H1 (cell line): Measurements from ENCODE around the gene BABAM2. TPM values are rescaled to one million over a fixed set of nuclear protein-coding genes. Genes with fewer than 3 reads are reported as not detected.

Experiments used
- CTCF ChIA-PET: fragments of 300-600 bp; sonication (Branson Sonifier 250); formaldehyde crosslinking; loops from one replicate; lab custom pipeline; 2021; ENCODE audit not compliant: partially characterized antibody; lab: Charles Lee
- POLR2A ChIA-PET: fragments of 300-600 bp; sonication (Branson Sonifier 250); formaldehyde crosslinking; loops from one replicate; lab custom pipeline; 2021; ENCODE audit warnings: inconsistent platforms; ENCODE audit not compliant: partially characterized antibody; lab: Charles Lee
- DNase-seq, 2 experiments: peaks; one replicate each; pipeline versions ENCODE4 v3.0.0 to v3.0.0-alpha.2; 2010 to 2022; ENCODE audit warnings: low spot score in 2 of 2, low read depth in 1 of 2, mixed read lengths in 1 of 2
- FAIRE-seq: peaks from 2 replicates; lab custom pipeline; 2011; peaks lifted over from hg19 to GRCh38; lab: Jason Lieb, UNC
- H2AFZ ChIP-seq: 2 replicates; pipeline ENCODE4 v1.8.1; 2012; ENCODE audit warnings: low read length, inconsistent platforms
- H2AK5ac ChIP-seq: 2 replicates; pipeline ENCODE4 v1.6.1; 2013; ENCODE audit warnings: low read depth, low read length
- H2BK120ac ChIP-seq: replicated peaks from 2 replicates; pipeline ENCODE3; 2013; ENCODE audit warnings: low read depth, low read length, inconsistent platforms
- H2BK12ac ChIP-seq: 2 replicates; pipeline ENCODE4 v1.6.1; 2013; ENCODE audit warnings: low read depth, low read length
- H2BK15ac ChIP-seq: 2 replicates; pipeline ENCODE4 v1.6.1; 2013; ENCODE audit warnings: low read length
- H2BK20ac ChIP-seq: 2 replicates; pipeline ENCODE4 v1.6.1; 2013; ENCODE audit warnings: low read length
- H2BK5ac ChIP-seq: 2 replicates; pipeline ENCODE4 v1.6.1; 2013; ENCODE audit warnings: low read depth, low read length
- H3K14ac ChIP-seq: 2 replicates; pipeline ENCODE4 v1.6.1; 2013; ENCODE audit warnings: inconsistent platforms; ENCODE audit not compliant: insufficient read length
- H3K18ac ChIP-seq: 2 replicates; pipeline ENCODE4 v1.6.1; 2013; ENCODE audit warnings: low read length; ENCODE audit errors: extremely low read depth
- H3K23ac ChIP-seq: 2 replicates; pipeline ENCODE4 v1.6.1; 2013; ENCODE audit warnings: inconsistent platforms; ENCODE audit not compliant: insufficient read length
- H3K23me2 ChIP-seq: 2 replicates; pipeline ENCODE4 v1.6.1; 2013; ENCODE audit warnings: low read depth, low read length
- H3K27ac ChIP-seq: 2 replicates; pipeline ENCODE4 v1.6.1; 2011; ENCODE audit warnings: low read depth, low read length, inconsistent platforms
- H3K27me3 ChIP-seq, 4 experiments: replicated peaks in 1 of 4; 1 replicate in 1 of 4; 2 replicates in 3 of 4; pipeline versions ENCODE4 v1.6.1 to v1.8.1; 2011 to 2013; ENCODE audit warnings: low read length in 3 of 4, mild to moderate bottlenecking in 3 of 4, inconsistent platforms in 2 of 4, mixed read lengths in 2 of 4, moderate library complexity in 1 of 4; ENCODE audit not compliant: control insufficient read depth in 3 of 4, insufficient read depth in 3 of 4; ENCODE audit errors: extremely low read depth in 1 of 4
- H3K36me3 ChIP-seq, 4 experiments: 2 replicates each; pipeline versions ENCODE4 v1.6.1 to v1.8.1; 2011 to 2013; ENCODE audit warnings: mild to moderate bottlenecking in 4 of 4, low read length in 3 of 4, moderate library complexity in 2 of 4, control low read depth in 1 of 4, inconsistent platforms in 1 of 4; ENCODE audit not compliant: insufficient read depth in 4 of 4, control insufficient read depth in 2 of 4
- H3K4ac ChIP-seq: replicated peaks from 2 replicates; pipeline ENCODE3; 2013; ENCODE audit warnings: low read length, low read depth, mixed read lengths, inconsistent platforms; ENCODE audit not compliant: insufficient read length
- H3K4me1 ChIP-seq, 4 experiments: replicated peaks in 1 of 4; 1 replicate in 1 of 4; 2 replicates in 3 of 4; pipeline versions ENCODE4 v1.6.1 to v1.8.1; 2011 to 2013; ENCODE audit warnings: low read length in 3 of 4, inconsistent platforms in 2 of 4, mixed read lengths in 1 of 4; ENCODE audit not compliant: insufficient read depth in 4 of 4, control insufficient read depth in 3 of 4
- H3K4me2 ChIP-seq, 2 experiments: 2 replicates each; pipeline versions ENCODE4 v1.6.1 to v1.8.1; 2011 to 2013; ENCODE audit warnings: low read depth in 2 of 2, low read length in 2 of 2, control low read depth in 1 of 2, inconsistent platforms in 1 of 2, mild to moderate bottlenecking in 1 of 2; ENCODE audit not compliant: insufficient read depth in 1 of 2
- H3K4me3 ChIP-seq, 4 experiments: fragments of 200-600, 300-600 bp in 1 of 4; sonication (generic), shearing (Covaris generic), sonication (Bioruptor Twin) in 1 of 4; 2 replicates each; pipeline versions ENCODE4 v1.5.1 to v1.8.1; 2011 to 2016; ENCODE audit warnings: low read length in 4 of 4, low read depth in 3 of 4, control low read depth in 2 of 4, inconsistent platforms in 2 of 4, mild to moderate bottlenecking in 2 of 4, mixed read lengths in 1 of 4, moderate library complexity in 1 of 4; ENCODE audit not compliant: insufficient read depth in 2 of 4; ENCODE audit errors: extremely low read depth in 1 of 4
- H3K56ac ChIP-seq: replicated peaks from 2 replicates; pipeline ENCODE3; 2013; ENCODE audit warnings: low read depth, mild to moderate bottlenecking, mixed read lengths, low read length, inconsistent platforms; ENCODE audit not compliant: insufficient read length
- H3K79me1 ChIP-seq: 2 replicates; pipeline ENCODE4 v1.6.1; 2013; ENCODE audit warnings: low read depth, low read length, control low read depth
- H3K79me2 ChIP-seq, 2 experiments: 2 replicates each; pipeline versions ENCODE4 v1.6.1 to v1.8.1; 2012 to 2013; ENCODE audit warnings: low read length in 2 of 2, mild to moderate bottlenecking in 2 of 2, inconsistent platforms in 1 of 2; ENCODE audit not compliant: insufficient read depth in 2 of 2, control insufficient read depth in 1 of 2
- H3K9ac ChIP-seq, 4 experiments: replicated peaks in 1 of 4; 1 replicate in 1 of 4; 2 replicates in 3 of 4; pipeline versions ENCODE4 v1.6.1 to v1.8.1; 2011 to 2013; ENCODE audit warnings: low read depth in 3 of 4, low read length in 3 of 4, control low read depth in 2 of 4, mild to moderate bottlenecking in 2 of 4, moderate library complexity in 2 of 4, inconsistent platforms in 1 of 4; ENCODE audit errors: extremely low read depth in 1 of 4
- H3K9me3 ChIP-seq, 2 experiments: 2 replicates each; pipeline versions ENCODE4 v1.6.1 to v1.8.1; 2012 to 2013; ENCODE audit warnings: mild to moderate bottlenecking in 2 of 2, moderate library complexity in 2 of 2, control low read depth in 1 of 2, inconsistent platforms in 1 of 2, low read depth in 1 of 2, low read length in 1 of 2, mixed read lengths in 1 of 2; ENCODE audit not compliant: insufficient read depth in 2 of 2
- H4K20me1 ChIP-seq, 2 experiments: replicated peaks in 1 of 2; 2 replicates each; pipeline versions ENCODE3 to v1.8.1; 2011 to 2013; ENCODE audit warnings: inconsistent platforms in 2 of 2, low read length in 2 of 2, mild to moderate bottlenecking in 1 of 2; ENCODE audit not compliant: insufficient read depth in 2 of 2, control insufficient read depth in 1 of 2
- H4K5ac ChIP-seq: 2 replicates; pipeline ENCODE4 v1.6.1; 2013; ENCODE audit warnings: low read length, low read depth, mixed read lengths, inconsistent platforms; ENCODE audit not compliant: insufficient read length
- H4K8ac ChIP-seq: 2 replicates; pipeline ENCODE4 v1.8.0; 2013; ENCODE audit warnings: mild to moderate bottlenecking, moderate library complexity, low read length, inconsistent platforms; ENCODE audit not compliant: insufficient read depth; ENCODE audit errors: extremely low read depth
- H4K91ac ChIP-seq: replicated peaks from 2 replicates; pipeline ENCODE3; 2013; ENCODE audit warnings: low read length, mixed read lengths, inconsistent platforms; ENCODE audit not compliant: insufficient read length
- ASH2L ChIP-seq: fragments of 200-600, 300-600 bp; sonication (generic); IDR thresholded peaks from one replicate; pipeline ENCODE4 v1.7.1; 2017; ENCODE audit warnings: low read length
- EP300 ChIP-seq, 2 experiments: IDR thresholded peaks; 1 replicate in 1 of 2; 2 replicates in 1 of 2; pipeline ENCODE4 v1.6.1; 2011 to 2012; ENCODE audit warnings: low read depth in 2 of 2, low read length in 2 of 2, mild to moderate bottlenecking in 2 of 2, borderline replicate concordance in 1 of 2, inconsistent platforms in 1 of 2, moderate library complexity in 1 of 2
- WGBS, 2 experiments: shearing (Covaris generic) in 1 of 2; methylation state at CpG; one replicate each; pipeline versions ENCODE4 v1.1.6 to v1.1.7; 2013 to 2015; ENCODE audit warnings: low lambda C conversion rate in 2 of 2, mixed read lengths in 2 of 2, inconsistent platforms in 1 of 2, low coverage in 1 of 2, missing lambda C conversion rate in 1 of 2; ENCODE audit not compliant: insufficient replicate concordance in 2 of 2, insufficient coverage in 1 of 2, insufficient read length in 1 of 2; ENCODE audit errors: extremely low coverage in 1 of 2, missing lambda C conversion rate in 1 of 2; 5-methylcytosine and 5-hydroxymethylcytosine counted together
- polyA plus RNA-seq, 7 experiments: library from polyadenylated mRNA; depleted of rRNA in 3 of 7; stranded (reverse) in 5 of 7; unstranded in 2 of 7; fragments of >200 nt in 5 of 7; fragments of 200-250 nt in 2 of 7; gene quantifications; 1 replicate in 5 of 7; 2 replicates in 1 of 7; 4 replicates in 1 of 7; pipeline versions ENCODE4 v1.2.1 to v1.2.3, GENCODE V29; 2011 to 2013; ENCODE audit warnings: missing spikeins in 2 of 7, mixed read lengths in 2 of 7
- total RNA-seq: library from RNA; stranded (reverse); fragmentation: NEBNext Ultra II Directional; extraction: Animal tissue kit (Norgen Biotek cat#: 25700); gene quantifications from 2 replicates; pipeline ENCODE4 v1.2.1, GENCODE V29; 2021

BABAM2 gene
- total and polyA plus RNA-seq, 2 of the 8 experiments (the other 6 are each of a cell fraction or from before 2014, with no cell fraction given), result 15.8 to 20.9 TPM

DNA sequence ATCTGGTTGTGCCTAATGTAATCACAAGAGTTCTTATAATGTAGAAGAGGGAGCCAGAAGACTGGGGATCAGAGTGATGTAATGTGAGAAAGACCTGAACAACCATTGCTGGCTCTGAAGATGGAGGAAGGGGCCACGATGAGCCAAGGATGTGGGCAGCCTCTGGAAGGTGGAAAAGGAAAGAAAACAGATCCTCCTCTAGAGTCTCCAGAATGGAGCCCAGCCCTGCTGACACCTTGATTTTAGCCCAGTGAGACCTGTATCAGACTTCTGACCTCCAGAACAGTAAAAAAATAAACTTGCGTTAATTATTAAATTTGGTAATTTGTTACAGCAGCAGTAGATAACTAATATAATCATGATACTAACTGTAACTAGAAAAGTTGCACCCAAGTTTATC lies 3.4 kb upstream of the BABAM2 start:
- CTCF ChIA-PET, result interaction anchor here (1.0 kb wide), 1 partner anchor 204 kb away, joined by 3 read pairs; no protein-coding TSS in a partner anchor
- no peak overlapping the region for H4K8ac ChIP-seq
- no peak overlapping the region for H3K4me2 ChIP-seq
- DNase-seq (no peak), FAIRE-seq (no peak)
- H3K27ac ChIP-seq, result no peak overlapping the region
- H3K9me3 ChIP-seq, result no peaks in the 10 kb centered on the region
- no peak overlapping the region for H2AK5ac ChIP-seq
- H3K56ac ChIP-seq, result no peak overlapping the region
- H3K18ac ChIP-seq, result no peak overlapping the region
- no peak overlapping the region for H3K9ac ChIP-seq
- H4K5ac ChIP-seq, result no peak overlapping the region
- 76% methylated on average over 2 of the region's 2 CpGs; no CpG with 5 or more reads in 1 of the 2 experiments for WGBS, 2 experiments
- no peak overlapping the region for H3K14ac ChIP-seq
- H3K79me2 ChIP-seq, result 0 out of 4 replicates have a peak, but pooled peaks cover 0 to 3% of the 10 kb centered on the region in 2 experiments
- H2AFZ ChIP-seq, result no peak overlapping the region
- no peak overlapping the region for H2BK120ac ChIP-seq
- H3K36me3 ChIP-seq, result no peaks in the 10 kb centered on the region
- no peak overlapping the region for H4K91ac ChIP-seq
- H2BK20ac ChIP-seq, result no peak overlapping the region
- H2BK5ac ChIP-seq, result no peak overlapping the region
- H2BK15ac ChIP-seq, result no peak overlapping the region
- H3K79me1 ChIP-seq, result no peaks in the 10 kb centered on the region
- H2BK12ac ChIP-seq, result no peak overlapping the region
- no peaks in the 10 kb centered on the region for H3K27me3 ChIP-seq
- H3K4ac ChIP-seq, result no peak overlapping the region
- H3K23ac ChIP-seq, result no peak overlapping the region
- H3K4me3 ChIP-seq, result no peak overlapping the region
- no peaks in the 10 kb centered on the region for H4K20me1 ChIP-seq
- H3K4me1 ChIP-seq, result no peaks in the 10 kb centered on the region
- POLR2A ChIA-PET, result no interaction called here
- peaks cover 6% of the 10 kb centered on the region for H3K23me2 ChIP-seq
- TF ChIP-seq EP300 (IDR thresholded peaks at IDR 0.05; ENCODE audit: borderline replicate concordance in 1 of 2, low read depth in 2 of 2, low read length in 2 of 2) (no peak), ASH2L (no peak)
